K562 (cell line): ENCODE measurements around the gene NRN1L. TPM values are rescaled to one million over a fixed set of nuclear protein-coding genes. Genes with fewer than 3 reads are reported as not detected.

ENCODE experiments used
- ATAC-seq: fragments of 200-7000 bp; cut with Tn5 transposase; 3 replicates; pipeline ENCODE4 v1.9.1; 2020; ENCODE audit warnings: moderate library complexity
- BruUV-seq: library from RNA; stranded (reverse); fragments of 400-500 nt; replicated peaks from 2 replicates; lab custom pipeline; 2021; lab: Mats Ljungman, UMichigan
- CTCF ChIA-PET: fragments of 300-600 bp; formaldehyde crosslinking; extraction: SDS; loops from one replicate; lab custom pipeline; 2021; ENCODE audit warnings: low intra/inter-chr PET ratio; lab: Yijun Ruan, JAX
- POLR2A ChIA-PET: fragments of 300-600, 350-650 bp; sonication (Branson Sonifier 250); formaldehyde crosslinking; extraction: SDS; loops from one replicate; lab custom pipeline; 2021; ENCODE audit warnings: antibody characterized with exemption, inconsistent platforms; lab: Yijun Ruan, JAX
- DNase-seq, 4 experiments: peaks; one replicate each; pipeline versions ENCODE4 v3.0.0 to v3.0.0-alpha.2; 2011 to 2018; ENCODE audit warnings: low spot score in 3 of 4, mixed read lengths in 3 of 4; ENCODE audit errors: extremely low read depth in 1 of 4
- FAIRE-seq: peaks from 2 replicates; lab custom pipeline; 2011; peaks lifted over from hg19 to GRCh38; lab: Jason Lieb, UNC
- H2AFZ ChIP-seq: 2 replicates; pipeline ENCODE4 v1.6.0; 2011; ENCODE audit warnings: low read depth, low read length, control low read depth, inconsistent platforms
- H3K27ac ChIP-seq: fragments of 200-600 bp; 3 replicates; pipeline ENCODE4 v1.8.0; 2011; ENCODE audit warnings: low read depth, mild to moderate bottlenecking, control low read depth, inconsistent platforms, low read length, moderate library complexity, mixed read lengths; ENCODE audit errors: extremely low read depth
- H3K27me3 ChIP-seq, 2 experiments: fragments of 300-600 bp in 1 of 2; 2 replicates in 1 of 2; 3 replicates in 1 of 2; pipeline versions ENCODE4 v1.6.0 to v1.8.0; 2011; ENCODE audit warnings: inconsistent platforms in 2 of 2, low read length in 2 of 2, mild to moderate bottlenecking in 1 of 2, mixed read lengths in 1 of 2, moderate library complexity in 1 of 2; ENCODE audit not compliant: control insufficient read depth in 2 of 2, insufficient read depth in 2 of 2
- H3K36me3 ChIP-seq: fragments of 300-600 bp; 3 replicates; pipeline ENCODE4 v1.8.0; 2011; ENCODE audit warnings: mild to moderate bottlenecking, low read length, inconsistent platforms; ENCODE audit not compliant: control insufficient read depth, insufficient read depth
- H3K4me1 ChIP-seq, 2 experiments: fragments of 200-600 bp in 1 of 2; replicated peaks in 1 of 2; 2 replicates in 1 of 2; 3 replicates in 1 of 2; pipeline versions ENCODE4 v1.5.1 to v1.8.0; 2011; ENCODE audit warnings: inconsistent platforms in 2 of 2, low read length in 2 of 2, mild to moderate bottlenecking in 1 of 2, mixed read lengths in 1 of 2, moderate library complexity in 1 of 2; ENCODE audit not compliant: control insufficient read depth in 2 of 2, insufficient read depth in 2 of 2
- H3K4me2 ChIP-seq: 2 replicates; pipeline ENCODE4 v1.6.1; 2011; ENCODE audit warnings: low read length, control low read depth, inconsistent platforms, mixed read lengths; ENCODE audit not compliant: insufficient read depth
- H3K4me3 ChIP-seq: fragments of 200-600 bp; sonication (generic), shearing (Covaris generic); 2 replicates; pipeline ENCODE4 v1.5.1; 2016; ENCODE audit warnings: control low read depth, inconsistent platforms
- H3K79me2 ChIP-seq: fragments of 200-600 bp; 3 replicates; pipeline ENCODE4 v1.8.0; 2011; ENCODE audit warnings: low read length, inconsistent platforms; ENCODE audit not compliant: control insufficient read depth, insufficient read depth
- H3K9ac ChIP-seq, 2 experiments: 2 replicates each; pipeline versions ENCODE4 v1.6.0 to v1.6.1; 2011; ENCODE audit warnings: low read depth in 2 of 2, low read length in 2 of 2, control low read depth in 1 of 2, inconsistent platforms in 1 of 2, mild to moderate bottlenecking in 1 of 2, mixed read lengths in 1 of 2; ENCODE audit not compliant: insufficient read depth in 1 of 2
- H3K9me1 ChIP-seq: one replicate; pipeline ENCODE4 v1.6.0; 2011; ENCODE audit warnings: inconsistent platforms, mild to moderate bottlenecking, low read length, moderate library complexity; ENCODE audit not compliant: control insufficient read depth, insufficient read depth
- H3K9me3 ChIP-seq: replicated peaks from 2 replicates; pipeline ENCODE4 v1.5.1; 2011; ENCODE audit warnings: low read depth, low read length, inconsistent platforms; ENCODE audit not compliant: control insufficient read depth, insufficient read depth
- H4K20me1 ChIP-seq: replicated peaks from 2 replicates; pipeline ENCODE4 v1.6.1; 2011; ENCODE audit warnings: low read length, inconsistent platforms, mixed read lengths; ENCODE audit not compliant: control insufficient read depth, insufficient read depth
- ADNP ChIP-seq: fragments of 200-800 bp; sonication (Bioruptor generic); IDR thresholded peaks from 2 replicates; pipeline ENCODE4 v1.6.1; 2016; ENCODE audit warnings: missing genetic modification characterization, missing compliant biosample characterization
- GMEB1 ChIP-seq: fragments of 250-450 bp; sonication (Bioruptor Pico); IDR thresholded peaks from 2 replicates; pipeline ENCODE4 v1.4.0; 2020; ENCODE audit warnings: mild to moderate bottlenecking
- ZNF121 ChIP-seq: sonication (generic); formaldehyde crosslinking; conservative IDR thresholded peaks from 2 replicates; pipeline ENCODE4 v1.8.0; 2022; ENCODE audit warnings: missing genetic modification reagents
- ZNF212 ChIP-seq: fragments of 450-650 bp; formaldehyde crosslinking; IDR thresholded peaks from 2 replicates; pipeline ENCODE4 v1.4.0; 2020; ENCODE audit warnings: mild to moderate bottlenecking
- WGBS: fragments of 100-300 bp; shearing (Covaris generic); methylation state at CpG from one replicate; pipeline ENCODE4 v1.1.6; 2016; ENCODE audit warnings: low coverage, mixed read lengths; ENCODE audit not compliant: insufficient coverage; ENCODE audit errors: missing lambda C conversion rate; 5-methylcytosine and 5-hydroxymethylcytosine counted together
- in situ Hi-C: fragments of 300-500 bp; cut with MboI; formaldehyde crosslinking; loops from 4 replicates; pipeline ENCODE4 v1.15.0; 2018; ENCODE audit warnings: inconsistent platforms, mixed read lengths
- intact Hi-C: fragments of 100-400 bp; cut with micrococcal nuclease; formaldehyde crosslinking; loops from 2 replicates; pipeline ENCODE4 v1.14.2; 2022
- polyA plus RNA-seq, 8 experiments: library from polyadenylated mRNA; depleted of rRNA in 4 of 8; stranded (reverse) in 5 of 8; unstranded in 3 of 8; fragments of >200 nt; fragmentation: Nextera tagmentation in 2 of 8; fragmentation: Illumina TruSeq in 1 of 8; extraction: Ambion mirVana in 2 of 8; extraction: Trizol in 1 of 8; gene quantifications; 2 replicates each; pipeline versions ENCODE4 v1.2.1 to v1.2.3, GENCODE V29; 2011 to 2014; ENCODE audit warnings: inconsistent platforms in 1 of 8, missing spikeins in 1 of 8
- total RNA-seq, 7 experiments: library from RNA; depleted of rRNA in 6 of 7; stranded (reverse); fragments of >200 nt in 6 of 7; fragmentation: Illumina TruSeq in 2 of 7; extraction: Trizol in 2 of 7; gene quantifications; 2 replicates each; pipeline versions ENCODE4 v1.2.1 to v1.2.3, GENCODE V29; 2011 to 2021; ENCODE audit warnings: low replicate concordance in 1 of 7
- TF ChIP-seq, protein P1 (sequence below): fragments of 250-450 bp; sonication (Bioruptor Pico); IDR thresholded peaks from 2 replicates; pipeline ENCODE4 v1.4.0; 2020; ENCODE audit warnings: mild to moderate bottlenecking, moderate library complexity
- TF ChIP-seq, protein P2 (sequence below): fragments of 250-450 bp; sonication (Bioruptor Pico); IDR thresholded peaks from 2 replicates; pipeline ENCODE4 v1.5.0; 2021
- TF ChIP-seq, protein P3 (sequence below), 2 experiments: fragments of 150-350 bp in 1 of 2; IDR thresholded peaks; 2 replicates each; pipeline ENCODE4 v1.6.1; 2012 to 2016; ENCODE audit warnings: low read depth in 2 of 2, low read length in 2 of 2, mild to moderate bottlenecking in 1 of 2, moderate library complexity in 1 of 2

Gene NRN1L
- total and polyA plus RNA-seq, 9 of the 15 experiments (the other 6 are each of a cell fraction or from before 2014, with no cell fraction given): 0.22 to 0.86 (median 0.61) TPM; not detected in 5

DNA sequence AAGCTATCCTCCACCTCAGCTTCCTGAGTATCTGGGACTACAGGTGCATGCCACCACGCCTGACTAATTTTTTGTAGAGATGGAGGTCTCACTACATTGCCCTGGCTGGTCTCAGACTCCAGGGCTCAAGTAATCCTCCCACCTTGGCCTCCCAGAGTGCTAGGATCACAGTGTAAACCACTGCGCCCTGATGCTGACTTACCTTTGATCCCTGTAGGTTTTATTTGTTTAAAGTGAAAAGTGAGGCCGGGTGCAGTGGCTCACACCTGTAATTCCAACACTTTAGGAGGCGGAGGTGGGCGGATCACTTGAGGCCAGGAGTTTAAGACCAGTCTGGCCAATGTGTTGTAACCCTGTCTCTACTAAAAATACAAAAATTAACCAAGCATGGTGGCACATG lies 17.0 kb downstream of the NRN1L start (continued):
- TF ChIP-seq, protein P1, sequence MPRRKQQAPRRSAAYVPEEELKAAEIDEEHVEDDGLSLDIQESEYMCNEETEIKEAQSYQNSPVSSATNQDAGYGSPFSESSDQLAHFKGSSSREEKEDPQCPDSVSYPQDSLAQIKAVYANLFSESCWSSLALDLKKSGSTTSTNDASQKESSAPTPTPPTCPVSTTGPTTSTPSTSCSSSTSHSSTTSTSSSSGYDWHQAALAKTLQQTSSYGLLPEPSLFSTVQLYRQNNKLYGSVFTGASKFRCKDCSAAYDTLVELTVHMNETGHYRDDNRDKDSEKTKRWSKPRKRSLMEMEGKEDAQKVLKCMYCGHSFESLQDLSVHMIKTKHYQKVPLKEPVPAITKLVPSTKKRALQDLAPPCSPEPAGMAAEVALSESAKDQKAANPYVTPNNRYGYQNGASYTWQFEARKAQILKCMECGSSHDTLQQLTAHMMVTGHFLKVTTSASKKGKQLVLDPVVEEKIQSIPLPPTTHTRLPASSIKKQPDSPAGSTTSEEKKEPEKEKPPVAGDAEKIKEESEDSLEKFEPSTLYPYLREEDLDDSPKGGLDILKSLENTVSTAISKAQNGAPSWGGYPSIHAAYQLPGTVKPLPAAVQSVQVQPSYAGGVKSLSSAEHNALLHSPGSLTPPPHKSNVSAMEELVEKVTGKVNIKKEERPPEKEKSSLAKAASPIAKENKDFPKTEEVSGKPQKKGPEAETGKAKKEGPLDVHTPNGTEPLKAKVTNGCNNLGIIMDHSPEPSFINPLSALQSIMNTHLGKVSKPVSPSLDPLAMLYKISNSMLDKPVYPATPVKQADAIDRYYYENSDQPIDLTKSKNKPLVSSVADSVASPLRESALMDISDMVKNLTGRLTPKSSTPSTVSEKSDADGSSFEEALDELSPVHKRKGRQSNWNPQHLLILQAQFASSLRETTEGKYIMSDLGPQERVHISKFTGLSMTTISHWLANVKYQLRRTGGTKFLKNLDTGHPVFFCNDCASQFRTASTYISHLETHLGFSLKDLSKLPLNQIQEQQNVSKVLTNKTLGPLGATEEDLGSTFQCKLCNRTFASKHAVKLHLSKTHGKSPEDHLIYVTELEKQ (CRISPR knock-in tag): no peak

GRCh38 chr16:67902831-67903230 lies 18.1 kb downstream of the NRN1L start:
- POLR2A ChIA-PET: interaction anchor here (1.6 to 2.1 kb wide), 2 partner anchors 12 to 15 kb away, joined by 6 to 8 read pairs; no protein-coding TSS in a partner anchor
- H3K4me3 ChIP-seq: no peak overlapping the region
- FAIRE-seq (no peak), DNase-seq (no peak), ATAC-seq (no peak)
- no TSS peak for BruUV-seq
- peaks cover 8% of the 10 kb centered on the region; the same call in 2 of the 3 replicates for H3K36me3 ChIP-seq
- H3K4me1 ChIP-seq: no peaks in the 10 kb centered on the region
- H2AFZ ChIP-seq: no peak overlapping the region
- CTCF ChIA-PET: no interaction called here
- 95% methylated on average over 4 of the region's 4 CpGs for WGBS
- no peak overlapping the region for H3K9ac ChIP-seq
- no peaks in the 10 kb centered on the region for H3K9me1 ChIP-seq
- no peaks in the 10 kb centered on the region for H3K9me3 ChIP-seq
- intact Hi-C loops: no loop called here
- in situ Hi-C loops: no loop called here
- peaks cover 17% of the 10 kb centered on the region for H3K79me2 ChIP-seq
- H3K4me2 ChIP-seq: no peak overlapping the region
- H4K20me1 ChIP-seq: peaks cover 2% of the 10 kb centered on the region; the same call in 1 of the 2 replicates
- H3K27ac ChIP-seq: no peak overlapping the region
- H3K27me3 ChIP-seq: no peaks in the 10 kb centered on the region
- no peak for TF ChIP-seq GMEB1
- TF ChIP-seq ZNF212 (CRISPR knock-in tag): no peak
- TF ChIP-seq ZNF121 (CRISPR knock-in tag): no peak
- TF ChIP-seq ADNP (tag): no peak
- TF ChIP-seq, protein P2, sequence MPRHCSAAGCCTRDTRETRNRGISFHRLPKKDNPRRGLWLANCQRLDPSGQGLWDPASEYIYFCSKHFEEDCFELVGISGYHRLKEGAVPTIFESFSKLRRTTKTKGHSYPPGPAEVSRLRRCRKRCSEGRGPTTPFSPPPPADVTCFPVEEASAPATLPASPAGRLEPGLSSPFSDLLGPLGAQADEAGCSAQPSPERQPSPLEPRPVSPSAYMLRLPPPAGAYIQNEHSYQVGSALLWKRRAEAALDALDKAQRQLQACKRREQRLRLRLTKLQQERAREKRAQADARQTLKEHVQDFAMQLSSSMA (CRISPR knock-in tag): no peak
- TF ChIP-seq, protein P3, sequence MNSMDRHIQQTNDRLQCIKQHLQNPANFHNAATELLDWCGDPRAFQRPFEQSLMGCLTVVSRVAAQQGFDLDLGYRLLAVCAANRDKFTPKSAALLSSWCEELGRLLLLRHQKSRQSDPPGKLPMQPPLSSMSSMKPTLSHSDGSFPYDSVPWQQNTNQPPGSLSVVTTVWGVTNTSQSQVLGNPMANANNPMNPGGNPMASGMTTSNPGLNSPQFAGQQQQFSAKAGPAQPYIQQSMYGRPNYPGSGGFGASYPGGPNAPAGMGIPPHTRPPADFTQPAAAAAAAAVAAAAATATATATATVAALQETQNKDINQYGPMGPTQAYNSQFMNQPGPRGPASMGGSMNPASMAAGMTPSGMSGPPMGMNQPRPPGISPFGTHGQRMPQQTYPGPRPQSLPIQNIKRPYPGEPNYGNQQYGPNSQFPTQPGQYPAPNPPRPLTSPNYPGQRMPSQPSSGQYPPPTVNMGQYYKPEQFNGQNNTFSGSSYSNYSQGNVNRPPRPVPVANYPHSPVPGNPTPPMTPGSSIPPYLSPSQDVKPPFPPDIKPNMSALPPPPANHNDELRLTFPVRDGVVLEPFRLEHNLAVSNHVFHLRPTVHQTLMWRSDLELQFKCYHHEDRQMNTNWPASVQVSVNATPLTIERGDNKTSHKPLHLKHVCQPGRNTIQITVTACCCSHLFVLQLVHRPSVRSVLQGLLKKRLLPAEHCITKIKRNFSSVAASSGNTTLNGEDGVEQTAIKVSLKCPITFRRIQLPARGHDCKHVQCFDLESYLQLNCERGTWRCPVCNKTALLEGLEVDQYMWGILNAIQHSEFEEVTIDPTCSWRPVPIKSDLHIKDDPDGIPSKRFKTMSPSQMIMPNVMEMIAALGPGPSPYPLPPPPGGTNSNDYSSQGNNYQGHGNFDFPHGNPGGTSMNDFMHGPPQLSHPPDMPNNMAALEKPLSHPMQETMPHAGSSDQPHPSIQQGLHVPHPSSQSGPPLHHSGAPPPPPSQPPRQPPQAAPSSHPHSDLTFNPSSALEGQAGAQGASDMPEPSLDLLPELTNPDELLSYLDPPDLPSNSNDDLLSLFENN (IDR thresholded peaks at IDR 0.05; ENCODE audit: low read depth in 2 of 2, low read length in 2 of 2): no peak
